ENCODE measurements around the gene GLYAT.

- TF ChIP-seq CTCF (IDR thresholded peaks at IDR 0.05; ENCODE audit: poor library complexity, severe bottlenecking) (no peak), EZH2 (IDR thresholded peaks at IDR 0.05; ENCODE audit: borderline replicate concordance, insufficient read depth, low read length, poor library complexity, severe bottlenecking) (no peak), EP300 (conservative IDR thresholded peaks at IDR 0.05; ENCODE audit: poor library complexity, severe bottlenecking) (no peak), RAD21 (conservative IDR thresholded peaks at IDR 0.05) (no peak)
Measured at GRCh38 chr11:58712531-58712930, 19.2 kb downstream of the GLYAT start.
